ENCODE measurements around the gene ZDHHC3. TPM values are rescaled to one million over a fixed set of nuclear protein-coding genes. Genes with fewer than 3 reads are reported as not detected.
A peak's percentile ranks its signal among the peaks of the same experiment; 100 is the strongest.

Gene ZDHHC3
- polyA plus RNA-seq, 1 of the 3 experiments (the other 2 are of a cell fraction): 60.7 TPM

- no peak overlapping the region; a peak in 1 of 4 replicates for H3K27ac ChIP-seq (ENCODE audit: low read depth in 2 of 2, low read length in 1 of 2)
- no peak overlapping the region for H2AFZ ChIP-seq (ENCODE audit: low read depth)
- WGBS (ENCODE audit: low lambda C conversion rate): 41% methylated on average over 15 of the region's 15 CpGs
- no peaks in the 10 kb centered on the region for H3K79me2 ChIP-seq (ENCODE audit: insufficient read depth)
- H4K20me1 ChIP-seq (ENCODE audit: insufficient read depth): no peaks in the 10 kb centered on the region
- H3K9me2 ChIP-seq: no peaks in the 10 kb centered on the region
- H3K9ac ChIP-seq: no peak overlapping the region
- H3K36me3 ChIP-seq (replicated peaks in 1 of 2; ENCODE audit: control insufficient read depth in 1 of 2, insufficient read depth in 2 of 2, low read length in 1 of 2): no peaks in the 10 kb centered on the region
- CTCF ChIA-PET: no interaction called here
- H3K4me3 ChIP-seq (ENCODE audit: low read depth in 2 of 2, low read length in 1 of 2): no peak overlapping the region; a peak in 1 of 4 replicates
- H3F3A ChIP-seq (replicated peaks; ENCODE audit: insufficient read depth): no peaks in the 10 kb centered on the region
- peak; percentile 55 for DNase-seq
- TF ChIP-seq GATA2 (CRISPR knock-in tag; IDR thresholded peaks at IDR 0.05): 0 out of 2 replicates have a peak, but pooled peaks have one; percentile 3
- no peak for TF ChIP-seq MAX (IDR thresholded peaks at IDR 0.05; ENCODE audit: low read depth)
- no peak overlapping the region for H3K4me2 ChIP-seq
- H3K27me3 ChIP-seq (ENCODE audit: insufficient read depth): no peaks in the 10 kb centered on the region
- POLR2A ChIA-PET: no interaction called here
- peaks cover 0 to 7% of the 10 kb centered on the region in 2 experiments; a peak in 1 of 4 replicates for H3K4me1 ChIP-seq (ENCODE audit: control insufficient read depth in 1 of 2, insufficient read depth in 2 of 2, low read depth in 1 of 2, low read length in 1 of 2)
- no peaks in the 10 kb centered on the region for H3K9me3 ChIP-seq
Measured at GRCh38 chr3:44903751-44904150, 72.2 kb downstream of the ZDHHC3 start.

GRCh38 chr3:44903314-44903713 lies 72.7 kb downstream of the ZDHHC3 start:
- CTCF ChIA-PET: interaction anchor here (1.0 kb wide), 1 partner anchor 22 kb away, joined by 3 read pairs; no protein-coding TSS in a partner anchor
- H3K4me2 ChIP-seq: no peak overlapping the region
- no peaks in the 10 kb centered on the region for H3K36me3 ChIP-seq (replicated peaks in 1 of 2; ENCODE audit: control insufficient read depth in 1 of 2, insufficient read depth in 2 of 2, low read length in 1 of 2)
- H4K20me1 ChIP-seq (ENCODE audit: insufficient read depth): no peaks in the 10 kb centered on the region
- no peaks in the 10 kb centered on the region for H3K9me2 ChIP-seq
- peaks cover 0 to 7% of the 10 kb centered on the region in 2 experiments; a peak in 1 of 4 replicates for H3K4me1 ChIP-seq (ENCODE audit: control insufficient read depth in 1 of 2, insufficient read depth in 2 of 2, low read depth in 1 of 2, low read length in 1 of 2)
- WGBS (ENCODE audit: low lambda C conversion rate): 30% methylated on average over 2 of the region's 2 CpGs
- DNase-seq: no peak
- no peaks in the 10 kb centered on the region for H3F3A ChIP-seq (replicated peaks; ENCODE audit: insufficient read depth)
- no peaks in the 10 kb centered on the region for H3K9me3 ChIP-seq
- no peak overlapping the region for H3K27ac ChIP-seq (ENCODE audit: low read depth in 2 of 2, low read length in 1 of 2)
- no peak overlapping the region; a peak in 1 of 4 replicates for H3K4me3 ChIP-seq (ENCODE audit: low read depth in 2 of 2, low read length in 1 of 2)
- H3K9ac ChIP-seq: no peak overlapping the region
- peak; percentile 38; the same call in 1 of the 2 replicates for TF ChIP-seq PBX3 (IDR thresholded peaks at IDR 0.05)
- no peak for TF ChIP-seq USF1 (IDR thresholded peaks at IDR 0.05; ENCODE audit: borderline replicate concordance, low read depth)
- no peak for TF ChIP-seq RXRA (IDR thresholded peaks at IDR 0.05; ENCODE audit: borderline replicate concordance, low read depth)
- no peak for TF ChIP-seq NFIC (IDR thresholded peaks at IDR 0.05; ENCODE audit: borderline replicate concordance)
- TF ChIP-seq MAX (IDR thresholded peaks at IDR 0.05; ENCODE audit: low read depth): no peak
- TF ChIP-seq TCF12 (IDR thresholded peaks at IDR 0.05): peak; percentile 53
- TF ChIP-seq TAF1 (IDR thresholded peaks at IDR 0.05; ENCODE audit: borderline replicate concordance, low read depth, low read length): no peak
- no peak for TF ChIP-seq FOSL2 (IDR thresholded peaks at IDR 0.05; ENCODE audit: borderline replicate concordance, low read depth)
- TF ChIP-seq MXI1 (IDR thresholded peaks at IDR 0.05; ENCODE audit: low read depth, low read length): no peak
- peak; percentile 18 for TF ChIP-seq GATA2 (CRISPR knock-in tag; IDR thresholded peaks at IDR 0.05)
- no peaks in the 10 kb centered on the region for H3K27me3 ChIP-seq (ENCODE audit: insufficient read depth)
- H3K79me2 ChIP-seq (ENCODE audit: insufficient read depth): no peaks in the 10 kb centered on the region
- POLR2A ChIA-PET: no interaction called here
- no peak overlapping the region for H2AFZ ChIP-seq (ENCODE audit: low read depth)
